ENCODE results near the gene KAT5.
"Not testable (repeated sequence)": the region's sequence is repeated elsewhere in the genome, so short reads cannot be mapped to it uniquely, and the experiment has no call there.

GRCh38 chr11:65767806-65768205 is 55.8 kb downstream of the KAT5 start:
- not testable (repeated sequence) for TF ChIP-seq CTCF (IDR thresholded peaks at IDR 0.05; ENCODE audit: low read depth, low read length, poor library complexity, severe bottlenecking); EZH2phosphoT487 (IDR thresholded peaks at IDR 0.05; ENCODE audit: borderline replicate concordance, low read length)
